NCI-H2196 (cell line): ENCODE measurements around the gene STAM2.
A peak's percentile ranks its signal among the peaks of the same experiment; 100 is the strongest.
"Not testable (repeated sequence)": the region's sequence is repeated elsewhere in the genome, so short reads cannot be mapped to it uniquely, and the experiment has no call there.

Experiments
- DNase-seq: peaks from one replicate; lab custom pipeline; 2025; ENCODE audit not compliant: unreplicated experiment; lab: John Stamatoyannopoulos, UW

The STAM2 gene

GRCh38 chr2:152114366-152114765 is 61.2 kb downstream of the STAM2 start:
- DNase-seq, result no peak

DNA sequence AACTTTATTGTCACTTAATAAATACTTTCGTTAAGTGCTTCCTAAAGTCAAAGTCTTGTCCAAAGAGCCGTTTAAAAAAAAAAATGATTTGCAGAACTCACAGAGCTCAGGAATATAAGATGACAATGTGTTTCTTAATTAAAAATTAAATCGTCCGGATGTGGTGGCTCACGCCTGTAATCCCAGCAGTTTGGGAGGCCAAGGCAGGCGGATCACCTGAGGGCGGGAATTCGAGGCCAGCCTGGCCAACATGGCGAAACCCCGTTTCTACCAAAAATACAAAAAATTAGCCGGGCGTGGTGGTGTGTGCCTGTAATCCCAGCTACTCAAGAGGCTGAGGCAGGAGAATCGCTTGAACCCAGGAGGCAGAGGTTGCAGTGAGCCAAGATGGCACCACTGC is 68.4 kb downstream of the STAM2 start:
- not testable (repeated sequence) for DNase-seq

- no peak for DNase-seq
These were observed 69.1 kb downstream of the STAM2 start for GRCh38 chr2:152106464-152106863.

GRCh38 chr2:152103271-152103670 is 72.3 kb downstream of the STAM2 start:
- DNase-seq, result no peak

DNA sequence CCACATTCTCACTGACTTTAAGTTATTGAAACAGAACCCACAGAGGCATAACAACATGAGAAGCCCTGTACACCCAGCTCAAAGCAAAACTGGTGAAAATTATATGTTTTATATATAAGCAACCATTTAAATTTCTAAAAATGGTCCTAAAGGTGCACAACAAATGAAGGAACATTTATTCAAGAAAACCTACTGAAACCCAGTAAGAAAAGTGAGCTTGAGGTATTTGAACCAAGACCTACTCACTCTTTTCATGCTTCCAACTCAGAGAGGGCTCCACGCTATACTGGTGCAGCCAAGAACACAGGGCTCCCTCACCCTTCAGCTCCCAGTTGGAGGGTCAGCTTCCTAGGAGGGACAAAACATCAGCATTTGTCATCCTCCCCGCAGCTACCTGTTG is 74.6 kb downstream of the STAM2 start:
- DNase-seq, result no peak

DNA sequence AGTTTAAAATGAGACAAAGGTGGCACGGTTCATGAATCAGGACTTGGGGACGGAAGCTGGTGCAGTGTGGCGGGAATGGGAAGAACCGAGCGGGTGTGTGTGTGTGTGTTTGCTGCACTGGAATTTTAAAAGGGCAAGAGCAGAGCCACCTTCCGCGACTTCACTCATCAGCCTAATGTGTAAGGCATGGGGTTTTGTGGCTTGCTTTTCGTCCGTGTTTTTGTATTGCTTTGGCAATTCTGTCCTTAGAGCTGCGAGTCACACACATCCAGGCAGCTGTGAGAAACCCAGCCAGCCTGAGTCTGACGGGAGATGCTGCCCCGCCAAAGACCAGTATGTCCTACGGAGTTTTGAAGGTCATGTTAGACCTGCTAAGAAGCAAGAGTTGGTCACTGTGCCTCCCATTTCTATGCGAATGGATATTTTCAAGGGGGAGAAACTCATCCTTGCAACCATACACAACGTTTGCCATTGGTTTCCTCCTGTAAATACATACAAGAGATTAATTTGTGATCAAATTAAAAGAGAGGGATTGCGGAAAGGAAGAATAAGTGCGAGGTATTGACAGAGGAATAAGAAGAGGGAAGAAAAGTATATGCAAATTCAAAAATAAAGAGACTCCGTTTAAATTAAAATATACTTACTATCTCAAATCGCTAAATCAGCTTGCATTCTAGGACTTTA is 76.1 kb downstream of the STAM2 start:
- no peak for DNase-seq

- no peak for DNase-seq
These were observed 76.8 kb downstream of the STAM2 start, which contains the start of gene CACNB4 for GRCh38 chr2:152098496-152099366. Gene CACNB4 (minus strand): TSS chr2:152099044.

DNA sequence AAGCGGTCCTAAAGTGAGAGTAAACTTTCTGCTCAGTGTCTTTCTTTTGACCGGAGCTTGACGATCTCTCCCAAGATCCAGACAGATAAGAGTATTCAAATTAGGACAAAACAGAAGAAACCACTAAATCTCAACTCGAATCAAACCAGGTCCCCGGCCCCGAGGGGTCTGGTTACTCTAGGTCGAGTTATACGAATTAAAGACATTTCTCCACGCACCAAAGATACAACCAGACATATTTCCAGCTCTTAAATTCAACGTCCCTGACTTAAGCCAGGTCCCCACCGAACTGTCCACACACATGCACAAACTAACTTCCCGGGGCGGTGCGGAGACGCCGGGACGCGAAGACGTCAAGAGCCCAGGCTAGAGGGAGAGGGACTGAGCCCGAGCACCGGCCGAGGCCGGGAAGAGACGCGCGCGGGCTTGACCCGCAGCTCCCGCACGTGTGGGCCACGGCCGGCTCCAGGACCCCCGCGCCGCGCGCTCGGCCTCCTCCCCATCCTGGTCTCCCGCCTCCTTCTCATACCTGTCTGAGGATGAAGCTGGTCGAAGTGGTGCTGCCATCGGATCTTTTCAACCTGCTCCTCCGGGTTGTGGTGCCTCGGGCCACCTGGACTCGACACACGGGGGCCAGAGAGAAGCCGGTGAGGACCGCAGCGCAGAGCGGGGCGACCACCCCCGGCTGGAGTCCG is 77.6 kb downstream of the STAM2 start:
- no peak for DNase-seq

DNA sequence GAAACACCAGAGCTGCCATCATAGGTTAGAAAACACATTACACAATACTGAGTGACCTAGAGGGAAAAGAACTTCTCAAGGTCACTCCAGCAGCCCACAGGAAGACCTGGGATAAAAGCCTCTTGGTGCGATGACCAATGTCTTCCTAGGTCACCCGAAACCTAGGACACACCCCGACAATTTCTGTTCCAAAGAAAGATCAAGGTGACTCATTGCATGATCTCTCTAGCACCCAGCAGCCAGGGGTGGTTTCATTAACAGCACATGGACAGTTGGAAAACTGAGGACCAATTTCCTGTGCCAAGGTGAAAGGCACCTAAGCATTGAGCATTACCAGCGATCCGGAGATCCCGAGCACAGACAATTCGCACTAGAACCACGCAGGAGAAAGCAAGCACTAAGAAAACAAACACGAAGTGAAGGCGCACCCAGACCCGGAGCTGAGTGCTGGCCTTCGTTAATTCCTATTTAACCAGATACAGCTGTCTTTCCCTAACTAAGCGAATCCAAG is 78.2 kb downstream of the STAM2 start:
- DNase-seq, result no peak

- no peak for DNase-seq
These were observed 80.4 kb downstream of the STAM2 start for GRCh38 chr2:152095146-152095545.

DNA sequence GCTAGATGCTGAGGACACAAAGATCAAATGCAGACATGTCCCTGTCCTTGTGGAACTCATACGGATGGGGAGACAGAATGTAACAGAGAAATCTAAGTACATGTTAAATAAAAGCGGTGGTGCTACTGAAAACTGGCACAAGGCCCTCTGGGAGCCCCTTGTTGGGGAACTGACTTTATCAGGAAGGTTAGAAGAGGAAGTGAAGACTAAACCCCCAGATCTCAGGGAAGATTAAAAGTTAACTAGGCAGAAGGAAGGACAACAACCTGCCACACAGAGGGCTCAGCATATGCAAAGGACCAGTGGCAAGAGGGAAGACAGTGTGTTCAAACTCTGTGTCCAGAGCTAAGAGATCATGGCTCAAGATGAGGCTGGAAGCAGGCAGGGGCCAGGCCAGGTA is 81.5 kb downstream of the STAM2 start:
- no peak for DNase-seq

- peak; percentile 85 for DNase-seq
These were observed 82.1 kb downstream of the STAM2 start for GRCh38 chr2:152093464-152093863.

DNA sequence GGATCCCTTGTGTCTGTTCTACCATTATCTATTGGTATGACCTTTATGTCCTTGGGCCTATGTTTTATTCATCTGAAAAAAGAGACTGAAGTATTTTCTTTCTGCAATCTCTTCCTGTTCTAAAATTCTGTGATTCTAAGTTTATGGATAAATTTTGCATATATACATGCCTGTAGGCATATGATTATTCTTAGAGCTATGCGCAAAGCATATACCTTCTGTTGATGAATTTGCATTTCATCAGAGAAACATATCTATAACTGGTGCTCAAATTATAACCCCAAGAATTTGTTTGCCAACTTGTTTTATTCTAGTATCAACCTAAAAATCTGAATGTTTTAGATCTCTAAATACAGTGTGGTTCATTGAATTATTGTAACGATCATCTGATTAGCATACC is 83.5 kb downstream of the STAM2 start:
- no peak for DNase-seq

- not testable (repeated sequence) for DNase-seq
These were observed 84.8 kb downstream of the STAM2 start for GRCh38 chr2:152090726-152091125.

DNA sequence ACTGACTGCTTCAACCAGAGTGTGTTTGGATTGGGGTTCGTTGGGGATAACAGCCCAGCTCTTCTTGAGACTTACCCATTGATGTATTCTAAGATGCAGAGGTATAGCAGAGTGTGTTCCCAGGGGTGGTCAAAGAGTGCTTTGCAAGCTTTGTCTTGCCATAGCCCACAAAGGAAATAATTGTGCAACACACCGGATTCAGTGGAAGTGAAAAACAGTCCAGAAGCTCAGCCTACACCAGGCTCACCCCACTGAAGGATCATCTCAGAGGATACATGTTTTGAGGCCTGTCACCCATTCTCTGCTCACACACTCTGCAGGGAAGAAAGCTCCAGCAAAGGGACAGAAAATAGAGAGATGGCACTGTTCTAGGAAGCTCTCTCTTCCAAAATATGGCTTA is 86.3 kb downstream of the STAM2 start:
- DNase-seq, result no peak

DNA sequence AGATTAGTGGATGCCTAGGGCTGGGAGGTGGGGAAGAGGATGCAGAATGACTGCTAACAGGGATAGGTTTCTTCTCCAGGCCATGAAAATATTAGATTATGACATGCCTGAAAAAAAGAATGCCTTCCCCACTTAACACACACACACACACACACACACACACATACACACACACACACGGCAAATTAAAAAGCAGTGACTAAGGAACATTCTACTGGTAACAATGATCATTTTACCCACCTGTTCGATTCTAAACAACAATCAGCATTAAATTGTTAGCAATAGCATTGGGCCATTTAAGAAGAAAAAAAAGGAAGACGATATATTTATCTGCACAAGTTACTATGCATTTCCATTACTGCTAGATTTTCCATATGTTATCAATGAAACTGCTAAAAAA is 87.6 kb downstream of the STAM2 start:
- DNase-seq, result no peak

GRCh38 chr2:152086231-152086630 is 89.3 kb downstream of the STAM2 start:
- DNase-seq, result no peak

GRCh38 chr2:152084076-152084475 is 91.5 kb downstream of the STAM2 start:
- no peak for DNase-seq

DNA sequence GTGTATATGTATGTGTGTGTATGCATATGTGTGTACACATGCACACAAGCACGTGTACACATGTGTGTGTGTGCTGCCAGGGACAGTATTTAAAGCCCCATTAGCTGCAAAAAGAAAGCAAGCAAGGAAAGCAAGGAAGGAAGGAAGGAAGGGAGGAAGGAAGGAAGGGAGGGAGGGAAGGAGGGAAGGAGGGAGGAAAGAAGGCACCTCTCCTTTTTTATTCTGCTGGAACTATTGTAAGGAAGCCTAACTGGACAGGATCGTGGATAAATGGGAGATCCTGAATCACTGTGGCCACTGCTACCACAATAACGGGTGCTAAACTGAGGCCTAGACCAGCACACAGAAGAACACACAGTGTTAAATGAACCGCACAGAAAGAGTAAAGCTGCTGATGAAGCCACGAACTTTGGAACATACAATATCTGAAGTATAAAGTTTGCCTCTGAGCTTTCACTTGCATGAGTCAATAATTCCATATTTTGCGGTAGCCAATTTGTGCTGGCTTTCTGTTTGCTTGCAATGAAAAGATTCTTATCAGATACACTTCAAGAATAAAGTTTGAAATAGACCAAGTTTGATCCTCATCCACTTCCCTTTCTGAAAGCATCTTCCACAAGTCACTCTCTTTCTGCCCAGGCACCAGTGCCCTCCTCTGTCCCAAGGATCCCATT is 92.2 kb downstream of the STAM2 start:
- DNase-seq, result no peak

DNA sequence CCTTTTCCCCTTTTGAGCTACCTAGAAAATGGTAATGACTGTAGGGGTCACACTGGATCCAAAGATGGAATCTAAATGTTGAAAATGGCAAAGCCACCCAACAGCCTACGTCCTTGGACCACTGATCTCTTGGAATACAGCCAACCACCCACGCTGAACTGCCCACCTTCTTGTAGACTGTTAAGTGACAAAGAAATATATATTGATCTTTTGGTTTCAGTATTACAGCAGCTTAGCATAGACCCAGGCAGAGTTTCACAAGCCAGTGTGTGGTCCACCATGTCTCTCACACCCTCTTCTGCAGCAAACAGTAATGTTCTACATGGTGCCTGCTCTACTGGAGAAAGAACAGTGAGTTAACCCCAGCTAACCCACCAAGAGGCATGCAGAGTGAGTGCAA is 96.9 kb downstream of the STAM2 start:
- no peak for DNase-seq

DNA sequence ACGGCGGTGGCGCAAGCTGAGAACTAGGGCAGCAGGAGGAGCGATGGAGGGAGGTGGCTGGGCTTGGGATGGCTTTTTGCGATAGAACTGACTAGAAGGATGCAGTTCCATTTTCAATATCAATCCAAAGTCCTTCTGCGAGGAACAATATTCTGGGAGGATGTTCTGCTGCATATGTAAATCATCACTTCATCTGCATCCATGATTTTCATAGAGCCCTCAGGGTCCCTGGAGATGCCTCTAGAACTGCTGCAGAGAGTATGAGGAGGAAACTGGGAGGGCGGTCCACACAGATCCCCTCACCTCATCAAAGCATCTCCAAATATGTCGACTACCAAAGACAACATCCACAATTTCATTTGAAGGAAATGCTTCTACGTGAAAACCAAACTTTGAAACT is 97.5 kb downstream of the STAM2 start:
- no peak for DNase-seq
